ENCODE measurements around the gene SH3GL3.

The SH3GL3 gene

GRCh38 chr15:83569341-83569740 lies 122.2 kb downstream of the SH3GL3 start:
- no peak for DNase-seq (ENCODE audit: low read depth)

GRCh38 chr15:83570756-83571155 lies 123.6 kb downstream of the SH3GL3 start:
- no peak for DNase-seq (ENCODE audit: low read depth)

GRCh38 chr15:83571820-83572707 lies 124.9 kb downstream of the SH3GL3 start:
- DNase-seq (ENCODE audit: low read depth) = no peak

- DNase-seq (ENCODE audit: low read depth) = no peak
These were observed 127.2 kb downstream of the SH3GL3 start for GRCh38 chr15:83574345-83574744.

GRCh38 chr15:83578691-83579090 lies 131.6 kb downstream of the SH3GL3 start:
- no peak for DNase-seq (ENCODE audit: low read depth)

- DNase-seq (ENCODE audit: low read depth) = no peak
These were observed 134.2 kb downstream of the SH3GL3 start for GRCh38 chr15:83581381-83581780.

- DNase-seq (ENCODE audit: low read depth) = no peak
These were observed 135.2 kb downstream of the SH3GL3 start for GRCh38 chr15:83582381-83582780.

GRCh38 chr15:83585601-83586335 lies 138.6 kb downstream of the SH3GL3 start:
- no peak for DNase-seq (ENCODE audit: low read depth)

GRCh38 chr15:83587091-83587490 lies 139.9 kb downstream of the SH3GL3 start:
- DNase-seq (ENCODE audit: low read depth) = no peak

GRCh38 chr15:83588441-83588840 lies 141.3 kb downstream of the SH3GL3 start:
- DNase-seq (ENCODE audit: low read depth) = no peak

- no peak for DNase-seq (ENCODE audit: low read depth)
These were observed 145.4 kb downstream of the SH3GL3 start for GRCh38 chr15:83592370-83593040.

GRCh38 chr15:83595191-83595590 lies 148.1 kb downstream of the SH3GL3 start:
- DNase-seq (ENCODE audit: low read depth) = no peak

GRCh38 chr15:83598031-83598430 lies 150.9 kb downstream of the SH3GL3 start:
- DNase-seq (ENCODE audit: low read depth) = no peak

- no peak for DNase-seq (ENCODE audit: low read depth)
These were observed 154.9 kb downstream of the SH3GL3 start for GRCh38 chr15:83602021-83602420.

- no peak for DNase-seq (ENCODE audit: low read depth)
These were observed 157.4 kb downstream of the SH3GL3 start for GRCh38 chr15:83604549-83604948.

GRCh38 chr15:83605111-83605945 lies 158.2 kb downstream of the SH3GL3 start:
- no peak for DNase-seq (ENCODE audit: low read depth)

GRCh38 chr15:83610132-83610531 lies 163.0 kb downstream of the SH3GL3 start:
- no peak for DNase-seq (ENCODE audit: low read depth)

GRCh38 chr15:83610901-83611685 lies 164.0 kb downstream of the SH3GL3 start:
- DNase-seq (ENCODE audit: low read depth) = no peak

GRCh38 chr15:83612226-83612625 lies 165.1 kb downstream of the SH3GL3 start:
- DNase-seq (ENCODE audit: low read depth) = no peak

GRCh38 chr15:83612898-83613635 lies 165.9 kb downstream of the SH3GL3 start:
- DNase-seq (ENCODE audit: low read depth) = no peak
